HG02642 (cell line): ENCODE data around the gene SEC14L1.

ENCODE experiments used
- ATAC-seq: cut with Tn5 transposase; IDR thresholded peaks from one replicate; pipeline ENCODE4 v1.9.1; 2021; ENCODE audit warnings: mild to moderate bottlenecking; ENCODE audit not compliant: unreplicated experiment, poor library complexity

The SEC14L1 gene

DNA sequence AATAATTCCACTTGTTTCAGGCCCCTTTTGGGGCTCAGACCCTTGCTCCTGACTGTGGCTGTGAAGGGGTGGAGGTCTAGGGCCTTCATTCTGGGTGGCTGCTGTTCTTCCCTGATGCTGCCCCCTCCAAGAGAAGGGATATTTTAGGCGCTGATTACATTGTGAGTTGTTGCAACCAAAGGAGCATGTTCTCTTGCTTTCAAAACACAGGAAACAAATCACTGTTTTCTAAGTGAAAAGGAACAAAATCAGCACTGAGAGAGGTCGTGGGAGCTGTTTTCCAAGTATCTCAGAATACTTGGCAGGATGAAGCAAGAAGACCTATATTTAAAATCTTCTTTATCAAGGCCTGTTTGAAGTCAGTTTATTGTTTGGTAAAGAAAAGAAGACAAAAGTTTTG is 25.3 kb upstream of the SEC14L1 start:
- ATAC-seq: no peak

DNA sequence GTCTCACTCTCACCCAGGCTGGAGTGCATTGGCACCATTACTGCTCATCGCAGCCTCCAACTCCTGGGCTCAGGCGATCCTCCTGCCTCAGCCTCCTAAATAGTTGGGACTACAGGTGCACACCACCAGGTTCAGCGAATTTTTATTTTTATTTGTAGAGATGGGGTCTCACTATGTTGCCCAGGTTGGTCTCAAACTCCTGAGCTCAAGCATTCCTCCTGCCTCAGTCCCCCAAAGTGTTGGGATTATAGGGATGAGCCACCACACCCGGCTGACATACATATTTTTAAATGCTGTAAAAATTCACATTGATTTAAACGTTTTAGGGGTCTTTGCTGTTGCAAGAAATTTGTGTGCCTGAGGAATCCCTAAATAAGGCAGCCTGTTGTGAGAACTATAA is 24.8 kb upstream of the SEC14L1 start:
- no peak for ATAC-seq

GRCh38 chr17:77116371-77116860 is 24.4 kb upstream of the SEC14L1 start:
- no peak for ATAC-seq

DNA sequence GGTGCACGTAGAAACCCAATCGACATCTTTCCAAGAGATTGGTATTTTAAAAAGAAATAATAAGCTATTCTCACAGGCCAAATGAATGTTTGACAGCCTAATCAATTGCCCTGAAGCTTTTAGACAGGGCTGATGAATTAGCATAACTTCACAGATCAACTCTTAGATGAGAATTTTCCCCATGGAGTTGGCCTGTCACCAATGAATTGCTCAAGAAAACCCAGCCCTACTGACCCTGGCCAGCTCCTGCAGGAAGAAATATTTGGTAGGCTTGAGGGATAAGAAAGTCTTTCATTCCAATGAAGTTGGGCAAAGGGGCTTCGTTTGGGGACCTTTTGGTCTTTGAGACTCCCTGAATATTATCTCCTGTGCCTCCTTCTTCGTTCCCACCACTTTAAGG is 23.4 kb upstream of the SEC14L1 start:
- ATAC-seq: no peak

DNA sequence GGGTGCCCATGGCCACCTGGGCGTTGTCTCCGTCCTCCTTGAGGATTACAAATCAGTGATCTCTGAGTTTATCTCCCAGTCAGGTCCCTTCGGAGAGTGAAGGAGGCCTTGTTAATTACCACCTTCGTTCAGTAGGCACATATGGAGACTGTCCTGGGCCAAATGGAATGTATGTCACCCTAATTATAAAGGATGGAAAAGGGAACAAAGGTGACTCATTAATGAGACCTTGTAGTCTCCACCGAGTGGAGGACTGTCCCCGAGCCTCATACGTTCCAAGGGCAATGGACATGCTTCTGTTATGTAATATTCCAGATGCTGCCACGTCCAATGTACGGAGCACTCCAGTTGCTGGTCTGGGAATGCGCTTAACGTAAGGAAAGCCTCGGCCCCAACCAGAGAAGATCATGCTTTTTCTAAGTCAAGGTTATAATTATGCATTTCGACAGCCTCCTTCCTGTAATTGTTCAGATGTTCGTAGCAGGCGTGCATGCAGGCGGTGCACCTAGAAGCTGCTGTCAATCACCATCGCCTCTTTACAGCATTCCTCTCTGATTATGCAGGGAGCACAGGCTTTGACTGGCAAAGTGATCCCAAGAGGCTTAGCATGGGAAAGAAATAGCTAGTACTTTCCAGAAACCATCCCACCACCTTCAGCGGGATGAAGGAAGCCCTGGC is 22.4 kb upstream of the SEC14L1 start:
- ATAC-seq: no peak

DNA sequence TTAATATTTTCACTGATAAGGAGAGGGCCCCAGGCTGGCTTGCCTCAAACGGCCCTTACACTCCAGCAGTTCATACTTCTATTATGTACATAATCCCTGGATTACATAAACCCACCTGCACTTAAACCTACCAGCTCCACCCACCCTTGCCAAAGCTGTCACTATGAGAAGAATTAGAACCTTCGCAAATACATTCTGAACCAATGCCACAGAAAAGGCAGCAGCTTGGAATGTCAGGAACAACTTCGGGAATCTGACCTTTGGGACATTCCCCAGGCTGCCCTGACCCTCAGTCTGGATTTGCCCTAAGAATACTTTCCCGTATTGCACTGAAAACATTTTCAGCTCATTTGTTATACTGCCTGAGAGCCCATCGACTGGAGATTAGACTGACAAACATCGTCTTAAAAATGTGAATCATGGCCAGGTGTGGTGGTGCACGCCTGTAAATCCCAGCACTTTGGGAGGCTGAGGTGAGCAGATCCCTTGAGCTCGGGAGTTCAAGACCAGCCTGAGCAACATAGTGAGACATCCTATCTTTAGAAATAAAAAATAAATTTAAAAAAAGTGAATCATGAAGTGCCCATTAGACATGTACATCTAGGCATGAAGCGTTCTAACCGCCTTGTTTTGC is 21.0 kb upstream of the SEC14L1 start:
- ATAC-seq: no peak

GRCh38 chr17:77120868-77121267 is 19.9 kb upstream of the SEC14L1 start:
- no peak for ATAC-seq

GRCh38 chr17:77124192-77124889 is 16.4 kb upstream of the SEC14L1 start:
- ATAC-seq: no peak

- ATAC-seq: no peak
These were observed 15.3 kb upstream of the SEC14L1 start for GRCh38 chr17:77125432-77125901.

GRCh38 chr17:77126519-77126918 is 14.2 kb upstream of the SEC14L1 start:
- ATAC-seq: no peak

DNA sequence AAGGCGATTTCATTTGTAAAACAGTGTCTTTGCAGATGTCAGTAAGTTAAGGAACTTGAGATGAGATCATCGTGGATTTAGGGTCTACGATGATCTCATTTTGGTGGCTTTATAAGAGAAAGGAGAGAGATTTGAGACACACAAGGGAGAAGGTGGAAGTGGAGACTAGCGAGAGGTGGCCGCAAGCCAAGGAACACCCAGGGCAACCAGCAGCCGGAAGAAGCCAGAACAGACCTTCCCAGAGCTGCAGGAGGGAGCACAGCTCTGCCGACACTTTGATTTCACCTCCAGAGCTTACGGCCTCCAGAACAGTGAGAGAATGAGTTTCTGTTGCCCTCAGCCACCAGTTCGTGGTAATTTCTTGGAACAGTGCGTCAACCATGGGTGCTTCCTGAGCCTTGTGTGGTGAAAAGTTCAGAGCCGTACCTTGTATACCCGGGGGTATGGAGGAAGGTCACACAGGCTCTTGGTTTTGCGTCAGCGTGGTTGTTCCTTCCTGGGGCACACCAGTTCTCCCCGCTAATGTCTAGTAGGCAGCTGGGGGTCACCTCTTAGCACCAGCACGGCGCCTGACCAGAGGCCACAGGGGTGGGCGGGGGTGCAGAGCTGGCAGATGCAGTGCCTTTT is 12.9 kb upstream of the SEC14L1 start:
- ATAC-seq: no peak

DNA sequence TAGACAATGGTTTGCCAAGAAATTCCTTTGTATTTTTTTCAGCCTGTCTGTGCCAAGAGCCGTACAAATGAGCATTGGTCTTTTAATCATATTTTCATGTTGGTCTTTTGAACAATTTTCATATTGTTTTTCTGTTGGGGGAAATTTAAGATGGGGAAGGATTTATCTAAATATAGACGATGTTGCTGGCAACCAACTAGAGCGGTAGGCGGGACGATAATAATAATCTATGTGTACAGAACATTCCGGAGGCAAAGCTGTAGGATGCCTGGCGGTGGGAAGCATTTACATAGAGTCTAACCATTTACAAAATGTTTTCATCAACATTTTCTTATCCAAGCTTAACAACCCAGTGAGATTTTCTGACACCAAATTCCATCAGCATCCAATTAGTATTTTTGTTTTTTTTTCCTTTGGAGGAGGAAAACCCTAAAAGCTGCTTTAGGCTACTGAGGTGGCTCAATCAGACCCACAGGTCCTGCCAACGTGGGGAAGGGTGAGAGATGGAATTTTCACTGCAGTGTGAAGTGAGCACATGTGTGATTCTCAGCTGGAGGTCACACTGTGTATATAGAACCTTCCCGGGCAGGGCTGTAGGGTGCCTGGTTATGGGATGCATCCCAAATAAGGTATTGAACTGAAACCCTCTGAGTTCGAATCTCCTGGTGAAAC is 11.7 kb upstream of the SEC14L1 start:
- no peak for ATAC-seq

DNA sequence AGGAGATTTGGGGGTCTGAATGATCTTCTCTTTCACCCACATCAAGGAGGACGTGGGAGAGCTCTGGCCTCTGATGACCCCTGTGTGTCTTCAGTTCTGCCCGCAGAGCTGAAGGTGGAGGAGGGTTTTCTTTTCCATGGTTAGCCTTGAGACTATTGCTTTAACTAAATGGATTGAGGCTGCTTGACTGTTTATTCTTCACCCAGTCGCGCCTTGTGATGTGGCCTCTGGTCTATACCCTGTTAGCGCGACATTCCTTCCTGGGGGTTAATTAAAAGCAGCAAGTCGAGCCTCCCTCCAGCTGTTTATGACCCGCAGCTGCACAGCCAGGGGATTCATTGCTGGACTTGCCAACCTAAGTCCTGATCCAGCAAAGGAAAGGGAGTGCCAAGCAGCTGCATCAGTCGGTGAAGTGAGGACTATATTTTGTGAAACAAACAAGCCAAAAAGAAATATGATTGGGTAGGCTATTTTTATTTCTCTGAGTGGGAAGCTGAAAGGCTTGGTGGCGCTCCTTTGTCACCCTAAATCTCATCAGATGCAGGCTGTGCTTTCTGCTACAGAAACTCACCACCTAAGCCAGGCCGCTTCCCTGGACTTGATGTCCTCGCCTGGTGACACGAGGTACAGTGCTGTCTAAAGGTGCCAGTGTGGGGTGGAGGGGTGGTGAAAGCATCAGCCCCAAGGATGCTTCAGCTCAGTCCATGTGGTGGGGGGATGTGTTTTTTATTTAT is 11.0 kb upstream of the SEC14L1 start:
- no peak for ATAC-seq

GRCh38 chr17:77130525-77130924 is 10.2 kb upstream of the SEC14L1 start:
- ATAC-seq: no peak

DNA sequence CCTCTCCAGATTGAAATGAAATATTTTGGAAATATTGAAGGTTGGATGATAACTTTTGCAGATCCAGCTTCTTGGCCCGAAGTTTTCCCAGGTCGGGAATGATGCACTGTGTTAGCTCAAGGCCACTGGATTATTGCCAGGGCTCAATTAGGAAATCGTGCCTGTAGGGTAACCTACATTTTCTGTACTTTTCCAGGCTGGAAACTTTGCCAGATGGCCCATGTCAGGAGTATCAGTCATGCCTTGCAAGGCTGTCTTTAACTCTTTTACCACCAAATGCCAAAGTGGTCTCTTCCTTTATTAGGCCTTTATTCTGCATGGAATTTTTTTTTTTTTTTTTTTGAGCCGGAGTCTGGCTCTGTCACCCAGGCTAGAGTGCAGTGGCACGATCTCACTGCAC is 8.9 kb upstream of the SEC14L1 start:
- ATAC-seq: no peak

GRCh38 chr17:77132411-77133086 is 8.2 kb upstream of the SEC14L1 start:
- ATAC-seq: no peak

- ATAC-seq: no peak
These were observed 7.6 kb upstream of the SEC14L1 start for GRCh38 chr17:77133087-77133638.

DNA sequence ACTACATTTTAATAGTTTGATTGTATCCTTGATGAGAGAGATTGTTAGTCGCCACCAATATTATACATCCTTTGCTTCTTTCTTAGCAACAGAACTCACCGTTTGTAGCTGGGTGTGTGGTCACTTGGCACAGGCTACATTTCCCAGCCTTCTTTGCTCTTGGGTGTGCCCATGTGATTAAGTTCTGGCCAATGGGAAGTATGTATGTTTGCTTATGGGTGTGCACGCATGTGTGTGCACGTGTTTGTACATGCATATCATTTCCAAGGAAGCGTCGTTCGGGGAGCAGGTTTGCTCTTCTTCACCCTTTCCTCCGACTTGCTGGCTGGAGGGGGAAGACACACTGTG is 4.4 kb upstream of the SEC14L1 start:
- no peak for ATAC-seq

GRCh38 chr17:77137111-77137510 is 3.7 kb upstream of the SEC14L1 start:
- ATAC-seq: no peak
